ENCODE results near the gene OR1J4.

- TF ChIP-seq CTCF (IDR thresholded peaks at IDR 0.05; ENCODE audit: low read length) (no peak), EZH2 (IDR thresholded peaks at IDR 0.05; ENCODE audit: borderline replicate concordance, low read length) (no peak)
These were observed 8.3 kb downstream of the OR1J4 start, which contains the start of gene OR1N1 for GRCh38 chr9:122527193-122527592.

Measured in OCI-LY1 (cell line).